HG03095 (cell line): ENCODE data around the gene SPATA31D4.
"Not testable (repeated sequence)": the region's sequence is repeated elsewhere in the genome, so short reads cannot be mapped to it uniquely, and the experiment has no call there.

ENCODE experiments used
- ATAC-seq: cut with Tn5 transposase; IDR thresholded peaks from one replicate; pipeline ENCODE4 v1.9.1; 2021; ENCODE audit warnings: moderate library complexity; ENCODE audit not compliant: unreplicated experiment

SPATA31D4 gene

DNA sequence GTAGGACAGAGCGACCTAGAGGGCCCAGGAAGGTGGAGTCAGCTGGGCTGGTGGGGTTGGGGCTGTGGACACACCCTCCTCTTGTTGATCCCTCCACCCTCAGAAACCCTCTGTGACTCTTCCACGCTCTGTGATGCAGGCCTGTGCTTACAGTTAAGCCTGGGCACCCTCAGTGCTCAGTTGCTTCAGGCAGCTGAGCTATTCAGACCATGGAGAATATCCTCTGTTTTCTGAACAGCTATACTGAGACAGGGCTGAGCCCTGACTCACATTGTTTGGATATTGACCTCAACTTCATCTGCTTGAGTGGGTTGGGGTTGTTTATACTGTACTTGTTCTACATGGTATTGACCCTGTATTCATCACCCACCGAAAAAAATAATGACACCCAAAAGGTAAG, at the start of gene SPATA31D4:
Gene SPATA31D4, plus strand, starts transcription at position 124 of the 400 bp plus-strand sequence. Its CDS starts 86 bp downstream, at position 210.
- not testable (repeated sequence) for ATAC-seq

- no peak for ATAC-seq
Observed at GRCh38 chr9:81878530-81878929, 49.7 kb upstream of the SPATA31D4 start.

- no peak for ATAC-seq
Observed at GRCh38 chr9:81879501-81879916, 48.7 kb upstream of the SPATA31D4 start.

GRCh38 chr9:81885602-81886001, 42.6 kb upstream of the SPATA31D4 start:
- no peak for ATAC-seq

GRCh38 chr9:81886665-81887064, 41.6 kb upstream of the SPATA31D4 start:
- no peak for ATAC-seq

GRCh38 chr9:81890104-81890503, 38.1 kb upstream of the SPATA31D4 start:
- ATAC-seq: no peak

- no peak for ATAC-seq
Observed at GRCh38 chr9:81892440-81892839, 35.8 kb upstream of the SPATA31D4 start.

GRCh38 chr9:81893929-81894328, 34.3 kb upstream of the SPATA31D4 start:
- ATAC-seq: no peak

DNA sequence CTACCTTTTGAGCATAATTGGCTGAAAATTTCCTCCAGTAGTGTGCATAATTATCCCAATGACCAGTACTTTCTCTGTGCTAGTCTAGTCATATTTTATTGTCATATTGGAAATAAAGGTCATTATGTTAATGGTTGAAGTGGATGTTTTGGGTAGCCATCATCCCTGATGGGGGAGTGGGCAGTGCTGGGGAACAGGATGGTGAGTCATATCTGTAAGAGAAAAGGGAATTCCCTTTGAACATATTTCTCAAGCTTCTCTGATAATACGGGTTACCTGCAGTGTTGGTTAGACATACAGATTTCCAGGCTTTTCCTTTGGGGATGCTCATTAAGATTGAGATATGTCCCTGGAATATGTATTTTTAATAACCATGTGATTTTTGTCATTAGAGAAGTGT, 33.3 kb upstream of the SPATA31D4 start:
- ATAC-seq: no peak

- ATAC-seq: no peak
Observed at GRCh38 chr9:81896070-81896469, 32.2 kb upstream of the SPATA31D4 start.

DNA sequence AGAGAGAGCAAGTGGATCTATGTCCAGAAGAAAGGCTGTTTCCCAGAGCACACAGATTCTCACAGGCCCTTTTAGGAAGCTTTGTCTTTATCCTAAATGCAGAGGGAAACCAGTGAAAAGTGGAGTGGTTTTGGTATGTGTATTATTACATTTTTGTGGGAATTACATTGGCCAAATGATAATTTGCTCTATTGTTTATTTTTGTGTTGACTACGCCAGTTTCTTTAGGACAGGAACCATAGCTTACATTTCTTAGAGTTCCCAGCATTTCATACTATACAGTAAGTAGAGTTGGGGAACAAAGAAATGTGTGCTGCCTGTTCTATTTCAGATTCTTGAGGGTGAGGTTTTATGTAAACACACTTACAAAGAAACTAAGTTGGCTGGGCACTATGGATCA, 29.4 kb upstream of the SPATA31D4 start:
- no peak for ATAC-seq

GRCh38 chr9:81902196-81902595, 26.0 kb upstream of the SPATA31D4 start:
- no peak for ATAC-seq

GRCh38 chr9:81902626-81903025, 25.6 kb upstream of the SPATA31D4 start:
- no peak for ATAC-seq

DNA sequence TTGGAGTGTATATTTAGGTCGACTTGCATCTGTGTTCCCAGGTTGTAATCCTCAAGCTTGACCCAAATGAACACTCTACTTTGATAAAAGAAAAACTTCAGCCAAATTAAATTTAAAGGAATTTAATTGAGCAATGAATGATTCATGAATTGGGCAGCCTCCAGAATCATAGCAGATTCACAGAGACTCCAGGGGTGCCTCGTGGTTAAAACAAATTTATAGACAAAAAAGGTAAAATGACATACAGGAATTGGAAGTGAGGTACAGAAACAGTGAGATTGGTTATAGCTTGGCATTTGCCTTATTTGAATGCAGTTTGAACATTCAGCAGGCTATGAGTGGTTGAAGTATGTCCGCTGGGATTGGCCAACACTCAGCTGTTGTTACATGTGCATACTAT, 21.6 kb upstream of the SPATA31D4 start:
- ATAC-seq: no peak

GRCh38 chr9:81912135-81912534, 16.1 kb upstream of the SPATA31D4 start:
- no peak for ATAC-seq

DNA sequence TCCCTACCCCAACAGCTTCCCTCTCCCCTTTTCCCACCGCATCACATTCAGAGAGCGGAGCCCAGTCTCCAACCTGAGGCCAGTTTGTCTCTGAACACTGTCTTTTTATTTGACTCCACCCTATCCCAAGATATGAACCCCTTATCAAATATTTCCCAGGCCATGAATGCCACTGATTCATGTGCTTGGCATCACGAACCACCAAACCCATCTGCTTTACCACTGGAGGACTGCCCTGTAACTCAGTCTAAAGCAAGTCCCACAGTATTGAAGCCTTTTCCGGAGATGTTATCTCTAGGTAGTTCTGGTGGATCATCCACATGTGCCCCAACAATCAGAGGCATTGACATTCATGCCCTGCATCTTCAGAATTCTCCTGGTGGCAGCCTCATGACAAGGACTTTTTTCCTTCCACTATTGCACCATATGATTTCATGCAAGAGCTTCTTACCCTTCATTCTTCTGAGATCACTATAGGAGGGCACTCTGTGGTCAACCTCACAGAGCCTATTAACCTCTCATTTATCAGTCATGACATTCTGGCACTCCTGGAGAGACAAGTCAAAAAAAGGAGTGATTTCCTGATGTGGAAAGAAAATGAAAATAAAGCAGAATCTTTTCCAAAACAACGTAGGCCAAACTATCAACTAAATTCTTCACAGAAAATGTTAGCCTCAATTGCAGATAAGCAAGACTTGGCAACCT, 12.3 kb upstream of the SPATA31D4 start:
- no peak for ATAC-seq

- ATAC-seq: not testable (repeated sequence)
Observed at GRCh38 chr9:81918507-81918906, 9.7 kb upstream of the SPATA31D4 start.

GRCh38 chr9:81930147-81930546, 1.9 kb downstream of the SPATA31D4 start:
- ATAC-seq: not testable (repeated sequence)

GRCh38 chr9:81933547-81933946, 5.3 kb downstream of the SPATA31D4 start:
- not testable (repeated sequence) for ATAC-seq

- ATAC-seq: not testable (repeated sequence)
Observed at GRCh38 chr9:81943393-81943792, 15.2 kb downstream of the SPATA31D4 start, which contains the start of gene SPATA31D3. SPATA31D3 (plus strand) TSS chr9:81943500; CDS start chr9:81943586, 86 bp downstream.

DNA sequence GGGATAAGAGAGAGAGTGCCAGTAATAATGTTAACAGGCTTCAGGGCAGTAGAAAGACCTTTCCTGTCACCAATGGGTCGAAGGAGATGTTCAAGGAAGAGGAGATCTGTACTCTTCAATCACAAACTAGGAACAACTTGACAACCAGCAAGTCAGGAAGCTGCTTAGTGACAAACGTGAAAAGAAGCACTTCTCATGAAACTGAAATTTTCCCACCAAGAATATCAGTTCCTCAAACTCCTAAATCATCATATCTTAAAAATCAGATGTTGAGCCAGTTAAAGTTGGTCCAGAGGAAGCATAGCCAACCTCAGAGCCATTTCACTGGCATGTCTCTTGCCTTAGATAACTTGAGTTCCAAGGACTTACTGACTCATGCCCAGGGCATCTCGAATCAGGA, 20.4 kb downstream of the SPATA31D4 start:
- ATAC-seq: not testable (repeated sequence)

DNA sequence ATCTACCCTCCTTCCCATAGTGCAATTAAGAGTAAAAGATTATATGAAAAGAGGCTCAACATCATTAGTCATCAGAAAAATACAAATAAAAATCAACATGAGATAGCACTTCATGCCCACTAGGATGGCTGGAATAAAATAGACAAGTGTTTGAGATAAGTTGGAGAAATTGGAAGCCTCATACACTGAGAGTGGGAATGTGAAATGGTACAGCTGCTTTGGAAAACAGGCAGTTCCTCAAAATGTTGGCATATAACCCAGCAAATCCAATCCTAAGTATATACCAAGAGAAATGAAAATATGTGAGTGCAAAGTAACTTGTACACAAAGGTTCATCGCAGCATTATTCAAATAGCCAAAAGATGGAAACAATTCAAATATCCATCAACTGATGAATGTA, 24.9 kb downstream of the SPATA31D4 start:
- ATAC-seq: no peak

DNA sequence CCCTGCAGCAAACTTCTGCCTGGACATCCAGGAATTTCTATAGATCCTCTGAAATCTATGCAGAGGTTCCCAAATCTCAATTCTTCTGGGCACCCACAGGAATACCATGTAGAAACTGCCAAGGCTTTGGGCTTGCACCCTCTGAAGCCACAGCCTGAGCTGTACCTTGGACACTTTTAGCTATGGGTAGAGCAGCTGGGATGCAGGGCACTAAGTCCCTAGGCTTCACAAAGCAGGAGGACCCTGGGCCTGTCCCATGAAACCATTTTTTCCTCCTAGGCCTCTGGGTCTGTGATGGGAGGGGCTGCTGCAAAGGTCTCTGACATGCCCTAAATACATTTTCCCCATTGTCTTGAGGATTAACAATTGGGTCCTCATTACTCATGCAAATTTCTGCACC, 27.4 kb downstream of the SPATA31D4 start:
- ATAC-seq: no peak
